Activated gamma-delta T cell treated with Interleukin-2 at 50 U/mL for 16 hours (primary cell): ENCODE data around the gene PPFIA4.

Source experiments
- DNase-seq: peaks from one replicate; pipeline ENCODE4 v3.0.0-alpha.2; 2020

Gene PPFIA4

GRCh38 chr1:203104789-203105390 lies 78.6 kb downstream of the PPFIA4 start:
- DNase-seq: no peak

- no peak for DNase-seq
These were observed 86.2 kb downstream of the PPFIA4 start for GRCh38 chr1:203112475-203112874.

GRCh38 chr1:203113308-203113707 lies 87.0 kb downstream of the PPFIA4 start:
- no peak for DNase-seq

- no peak for DNase-seq
These were observed 87.9 kb downstream of the PPFIA4 start for GRCh38 chr1:203114202-203114601.

GRCh38 chr1:203116091-203116820 lies 90.0 kb downstream of the PPFIA4 start:
- DNase-seq: no peak

GRCh38 chr1:203117611-203118575 lies 91.6 kb downstream of the PPFIA4 start:
- DNase-seq: no peak

- no peak for DNase-seq
These were observed 94.2 kb downstream of the PPFIA4 start for GRCh38 chr1:203120325-203121153.

GRCh38 chr1:203121186-203122015 lies 95.1 kb downstream of the PPFIA4 start:
- DNase-seq: no peak

GRCh38 chr1:203122159-203122558 lies 95.9 kb downstream of the PPFIA4 start:
- no peak for DNase-seq

GRCh38 chr1:203124011-203124410 lies 97.7 kb downstream of the PPFIA4 start:
- DNase-seq: no peak

GRCh38 chr1:203124546-203125317 lies 98.4 kb downstream of the PPFIA4 start:
- no peak for DNase-seq

GRCh38 chr1:203126151-203126865 lies 100.0 kb downstream of the PPFIA4 start:
- DNase-seq: no peak

GRCh38 chr1:203126866-203127665 lies 100.8 kb downstream of the PPFIA4 start:
- DNase-seq: no peak

GRCh38 chr1:203127666-203128430 lies 101.6 kb downstream of the PPFIA4 start, which contains the start of gene ADORA1:
Gene ADORA1, plus strand, starts transcription at chr1:203127726. Its CDS starts 1,116 bp downstream, at chr1:203128842.
- no peak for DNase-seq

- no peak for DNase-seq
These were observed 102.1 kb downstream of the PPFIA4 start for GRCh38 chr1:203128431-203128715.
